NCI-H1436 (cell line): Measurements from ENCODE around the gene PACSIN1.
"Not testable (repeated sequence)": the region's sequence is repeated elsewhere in the genome, so short reads cannot be mapped to it uniquely, and the experiment has no call there.

Experiments used
- DNase-seq: peaks from one replicate; lab custom pipeline; 2025; lab: John Stamatoyannopoulos, UW

PACSIN1 gene

GRCh38 chr6:34457742-34458735, 7.8 kb upstream of the PACSIN1 start:
- no peak for DNase-seq

GRCh38 chr6:34459899-34460593, 5.8 kb upstream of the PACSIN1 start:
- peak; percentile 36 for DNase-seq

GRCh38 chr6:34460796-34461507, 4.9 kb upstream of the PACSIN1 start:
- DNase-seq: no peak

GRCh38 chr6:34462010-34462409, 3.9 kb upstream of the PACSIN1 start:
- DNase-seq: no peak

- DNase-seq: peak; percentile 43
Observed at GRCh38 chr6:34462551-34462971, 3.3 kb upstream of the PACSIN1 start.

- DNase-seq: no peak
Observed at GRCh38 chr6:34463299-34463698, 2.6 kb upstream of the PACSIN1 start.

- no peak for DNase-seq
Observed at GRCh38 chr6:34463849-34464248, 2.0 kb upstream of the PACSIN1 start.

GRCh38 chr6:34466242-34467185, 638 bp downstream of the PACSIN1 start:
- DNase-seq: no peak

GRCh38 chr6:34468378-34468892, 2.6 kb downstream of the PACSIN1 start:
- DNase-seq: no peak

- DNase-seq: no peak
Observed at GRCh38 chr6:34469499-34469898, 3.6 kb downstream of the PACSIN1 start.

- DNase-seq: no peak
Observed at GRCh38 chr6:34472425-34472824, 6.5 kb downstream of the PACSIN1 start.

- DNase-seq: no peak
Observed at GRCh38 chr6:34473967-34474366, 8.1 kb downstream of the PACSIN1 start.

GRCh38 chr6:34474754-34475153, 8.9 kb downstream of the PACSIN1 start:
- no peak for DNase-seq

- no peak for DNase-seq
Observed at GRCh38 chr6:34475238-34475682, 9.4 kb downstream of the PACSIN1 start.

- DNase-seq: no peak
Observed at GRCh38 chr6:34475767-34476328, 10.0 kb downstream of the PACSIN1 start.

GRCh38 chr6:34476447-34476846, 10.6 kb downstream of the PACSIN1 start:
- DNase-seq: no peak

- no peak for DNase-seq
Observed at GRCh38 chr6:34476921-34477320, 11.0 kb downstream of the PACSIN1 start.

GRCh38 chr6:34478796-34479195, 12.9 kb downstream of the PACSIN1 start:
- no peak for DNase-seq

- DNase-seq: not testable (repeated sequence)
Observed at GRCh38 chr6:34483781-34484180, 17.9 kb downstream of the PACSIN1 start.

GRCh38 chr6:34484391-34484790, 18.5 kb downstream of the PACSIN1 start:
- no peak for DNase-seq

GRCh38 chr6:34484899-34485298, 19.0 kb downstream of the PACSIN1 start:
- DNase-seq: no peak
